Neural cell (in vitro differentiated cells): Measurements from ENCODE around the gene CFAP52.

Experiments
- EZH2 ChIP-seq: fragments of 200-600, 300-800 bp; shearing (Covaris generic), sonication (generic); IDR thresholded peaks from 2 replicates; pipeline ENCODE4 v1.6.1; 2014; ENCODE audit warnings: antibody characterized with exemption, low read length, borderline replicate concordance, mild to moderate bottlenecking; ENCODE audit not compliant: insufficient read depth, poor library complexity, severe bottlenecking
- MXI1 ChIP-seq: fragments of 450-650 bp; conservative IDR thresholded peaks from 2 replicates; pipeline ENCODE4 v1.6.1; 2014; ENCODE audit warnings: antibody characterized with exemption, mild to moderate bottlenecking; ENCODE audit not compliant: poor library complexity, severe bottlenecking
- POLR2AphosphoS5 ChIP-seq: IDR thresholded peaks from 2 replicates; pipeline ENCODE4 v1.6.1; 2012
- TF ChIP-seq, protein P1 (sequence below): fragments of 450-650 bp; IDR thresholded peaks from 2 replicates; pipeline ENCODE4 v1.5.1; 2014; ENCODE audit warnings: antibody characterized with exemption, mild to moderate bottlenecking, moderate library complexity; ENCODE audit not compliant: poor library complexity, severe bottlenecking

DNA sequence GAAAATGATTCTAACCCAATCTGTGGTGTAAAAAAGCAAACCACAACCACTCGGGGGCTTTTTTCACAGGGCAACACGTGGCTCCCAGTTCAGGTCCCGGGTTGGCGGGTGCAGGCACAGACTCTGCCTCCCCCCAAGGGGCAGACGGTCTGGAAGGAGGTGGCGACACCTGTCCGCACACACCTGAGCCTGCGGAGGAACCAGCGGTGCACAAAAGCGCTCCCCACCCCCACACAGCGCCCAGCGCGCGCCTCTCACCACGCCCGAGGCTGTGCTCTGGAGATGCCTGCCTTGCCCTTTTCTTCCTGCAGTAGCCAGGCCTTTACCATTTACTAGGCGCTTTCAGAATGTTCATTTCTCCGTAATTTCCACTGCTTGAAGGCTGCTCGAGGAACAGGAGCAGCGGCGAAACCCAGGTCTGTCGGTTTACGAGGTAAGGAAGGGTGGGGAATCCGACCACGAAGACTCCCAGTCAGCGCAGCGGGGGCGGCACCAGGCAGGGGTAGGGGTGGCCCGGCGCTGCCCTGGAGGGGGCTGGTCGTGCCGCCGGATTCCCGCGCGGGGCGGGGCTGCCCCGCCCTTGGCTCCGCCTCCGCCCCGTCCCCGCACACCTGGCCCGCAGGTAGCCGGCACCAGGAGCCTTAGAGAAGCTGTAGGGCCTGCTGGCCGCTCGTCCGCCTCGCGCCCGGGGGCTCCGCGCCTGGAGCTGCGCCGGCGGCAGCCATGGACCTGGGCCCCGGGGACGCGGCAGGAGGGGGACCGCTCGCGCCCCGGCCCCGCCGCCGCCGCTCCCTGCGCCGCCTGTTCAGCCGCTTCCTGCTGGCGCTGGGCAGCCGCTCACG is 68.7 kb downstream of the CFAP52 start, which contains the start of gene USP43:
- TF ChIP-seq, protein P1, sequence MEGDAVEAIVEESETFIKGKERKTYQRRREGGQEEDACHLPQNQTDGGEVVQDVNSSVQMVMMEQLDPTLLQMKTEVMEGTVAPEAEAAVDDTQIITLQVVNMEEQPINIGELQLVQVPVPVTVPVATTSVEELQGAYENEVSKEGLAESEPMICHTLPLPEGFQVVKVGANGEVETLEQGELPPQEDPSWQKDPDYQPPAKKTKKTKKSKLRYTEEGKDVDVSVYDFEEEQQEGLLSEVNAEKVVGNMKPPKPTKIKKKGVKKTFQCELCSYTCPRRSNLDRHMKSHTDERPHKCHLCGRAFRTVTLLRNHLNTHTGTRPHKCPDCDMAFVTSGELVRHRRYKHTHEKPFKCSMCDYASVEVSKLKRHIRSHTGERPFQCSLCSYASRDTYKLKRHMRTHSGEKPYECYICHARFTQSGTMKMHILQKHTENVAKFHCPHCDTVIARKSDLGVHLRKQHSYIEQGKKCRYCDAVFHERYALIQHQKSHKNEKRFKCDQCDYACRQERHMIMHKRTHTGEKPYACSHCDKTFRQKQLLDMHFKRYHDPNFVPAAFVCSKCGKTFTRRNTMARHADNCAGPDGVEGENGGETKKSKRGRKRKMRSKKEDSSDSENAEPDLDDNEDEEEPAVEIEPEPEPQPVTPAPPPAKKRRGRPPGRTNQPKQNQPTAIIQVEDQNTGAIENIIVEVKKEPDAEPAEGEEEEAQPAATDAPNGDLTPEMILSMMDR, result no peak
- TF ChIP-seq POLR2AphosphoS5 (no peak), MXI1 (no peak), EZH2 (no peak)
